Smooth muscle cell (in vitro differentiated cells): Measurements from ENCODE around the gene HMOX1. TPM values are rescaled to one million over a fixed set of nuclear protein-coding genes. Genes with fewer than 3 reads are reported as not detected.
"Not testable (repeated sequence)": the region's sequence is repeated elsewhere in the genome, so short reads cannot be mapped to it uniquely, and the experiment has no call there.

Source experiments
- DNase-seq: peaks from one replicate; lab custom pipeline; 2025; ENCODE audit not compliant: unreplicated experiment; lab: John Stamatoyannopoulos, UW
- H2AFZ ChIP-seq: fragments of 200-600 bp; sonication (generic); 2 replicates; pipeline ENCODE4 v1.6.0; 2016; ENCODE audit warnings: antibody characterized with exemption, low read depth, mild to moderate bottlenecking
- H3F3A ChIP-seq: fragments of 200-600 bp; sonication (generic); 2 replicates; pipeline ENCODE4 v1.6.0; 2017; ENCODE audit warnings: antibody characterized with exemption, low read depth
- H3K27ac ChIP-seq: fragments of 200-600 bp; sonication (generic); 2 replicates; pipeline ENCODE4 v1.5.1; 2016; ENCODE audit warnings: low read depth, mild to moderate bottlenecking
- H3K27me3 ChIP-seq: fragments of 200-600 bp; sonication (generic); 2 replicates; pipeline ENCODE4 v1.6.1; 2016; ENCODE audit warnings: low read depth, mild to moderate bottlenecking
- H3K36me3 ChIP-seq: fragments of 200-600 bp; sonication (generic); 2 replicates; pipeline ENCODE4 v1.5.1; 2016; ENCODE audit warnings: low read depth
- H3K4me1 ChIP-seq: fragments of 200-600 bp; sonication (generic); 2 replicates; pipeline ENCODE4 v1.5.1; 2016; ENCODE audit warnings: low read depth
- H3K4me2 ChIP-seq: fragments of 200-600 bp; sonication (generic); 2 replicates; pipeline ENCODE4 v1.6.0; 2016; ENCODE audit warnings: mild to moderate bottlenecking
- H3K4me3 ChIP-seq: fragments of 200-600 bp; sonication (generic); 2 replicates; pipeline ENCODE4 v1.5.1; 2016; ENCODE audit warnings: mild to moderate bottlenecking
- H3K79me2 ChIP-seq: fragments of 200-600 bp; sonication (generic); 2 replicates; pipeline ENCODE4 v1.6.0; 2016; ENCODE audit warnings: low read depth, mild to moderate bottlenecking
- H3K9ac ChIP-seq: fragments of 200-600 bp; sonication (generic); 2 replicates; pipeline ENCODE4 v1.6.0; 2016; ENCODE audit warnings: low read depth
- H3K9me3 ChIP-seq: fragments of 200-600 bp; sonication (generic); replicated peaks from 2 replicates; pipeline ENCODE4 v1.5.1; 2016; ENCODE audit warnings: low read depth
- H4K20me1 ChIP-seq: fragments of 200-600 bp; sonication (generic); 2 replicates; pipeline ENCODE4 v1.6.0; 2016; ENCODE audit warnings: low read depth
- CTCF ChIP-seq: fragments of 200-600 bp; sonication (generic); IDR thresholded peaks from 2 replicates; pipeline ENCODE4 v1.5.1; 2017; ENCODE audit warnings: borderline replicate concordance, mild to moderate bottlenecking, antibody characterized with exemption; ENCODE audit not compliant: insufficient read depth, poor library complexity, severe bottlenecking
- WGBS: methylation state at CpG from one replicate; pipeline ENCODE4 v1.1.7; 2016; ENCODE audit warnings: low lambda C conversion rate; 5-methylcytosine and 5-hydroxymethylcytosine counted together
- polyA plus RNA-seq: library from polyadenylated mRNA; unstranded; fragments of >200 nt; fragmentation: Nextera tagmentation; extraction: Ambion mirVana; gene quantifications from 2 replicates; pipeline ENCODE4 v1.2.1, GENCODE V29; 2016
- total RNA-seq: library from RNA; depleted of rRNA; stranded (reverse); fragments of >200 nt; gene quantifications from 2 replicates; pipeline ENCODE4 v1.2.3, GENCODE V29; 2014

HMOX1 gene
- total and polyA plus RNA-seq, 2 experiments from 2014 or later = 7.7 to 13.7 TPM

GRCh38 chr22:35359380-35360065 is 21.4 kb upstream of the HMOX1 start:
- Histone ChIP-seq H3K27ac (no peak overlapping the region), H2AFZ (no peak overlapping the region), H3K27me3 (no peaks in the 10 kb centered on the region), H3K36me3 (no peaks in the 10 kb centered on the region), H3F3A (no peaks in the 10 kb centered on the region), H3K4me3 (no peak overlapping the region), H3K4me1 (no peaks in the 10 kb centered on the region), H3K4me2 (no peak overlapping the region), H3K9ac (no peak overlapping the region), H4K20me1 (no peaks in the 10 kb centered on the region), H3K9me3 (no peaks in the 10 kb centered on the region), H3K79me2 (no peaks in the 10 kb centered on the region)
- 85% methylated on average over 9 of the region's 9 CpGs for WGBS
- no peak for TF ChIP-seq CTCF
- DNase-seq = no peak

- Histone ChIP-seq H3K79me2 (no peaks in the 10 kb centered on the region), H3K27ac (no peak overlapping the region), H3K4me2 (no peak overlapping the region), H3K36me3 (no peaks in the 10 kb centered on the region), H3K9ac (no peak overlapping the region), H4K20me1 (no peaks in the 10 kb centered on the region), H2AFZ (no peak overlapping the region), H3K4me3 (no peak overlapping the region), H3F3A (no peaks in the 10 kb centered on the region), H3K9me3 (no peaks in the 10 kb centered on the region), H3K27me3 (no peaks in the 10 kb centered on the region), H3K4me1 (no peaks in the 10 kb centered on the region)
- DNase-seq = no peak
- no peak for TF ChIP-seq CTCF
- 63% methylated on average over 6 of the region's 6 CpGs for WGBS
Observed at GRCh38 chr22:35361001-35361558, 19.8 kb upstream of the HMOX1 start.

GRCh38 chr22:35363566-35364086 is 17.3 kb upstream of the HMOX1 start:
- no peaks in the 10 kb centered on the region for H3K79me2 ChIP-seq
- H3K4me3 ChIP-seq = no peak overlapping the region
- H3K4me1 ChIP-seq = no peaks in the 10 kb centered on the region
- H3K36me3 ChIP-seq = no peaks in the 10 kb centered on the region
- H3F3A ChIP-seq = no peaks in the 10 kb centered on the region
- no peak for TF ChIP-seq CTCF
- H3K9ac ChIP-seq = peak overlapping the region; percentile 69
- peak overlapping the region; percentile 72 for H3K27ac ChIP-seq
- WGBS = 97% methylated on average over 11 of the region's 11 CpGs
- no peak overlapping the region for H2AFZ ChIP-seq
- no peaks in the 10 kb centered on the region for H3K27me3 ChIP-seq
- DNase-seq = no peak
- H3K4me2 ChIP-seq = no peak overlapping the region
- H4K20me1 ChIP-seq = no peaks in the 10 kb centered on the region
- no peaks in the 10 kb centered on the region for H3K9me3 ChIP-seq

- H3K79me2 ChIP-seq, H3K36me3 ChIP-seq, DNase-seq, H4K20me1 ChIP-seq, H3K4me1 ChIP-seq, H3K27me3 ChIP-seq, H3K4me3 ChIP-seq, H3K9me3 ChIP-seq, H3K4me2 ChIP-seq, H2AFZ ChIP-seq, H3F3A ChIP-seq: not testable (repeated sequence)
- WGBS = 28% methylated on average over 7 of the region's 7 CpGs
- Histone ChIP-seq H3K9ac (peak overlapping the region; percentile 69), H3K27ac (peak overlapping the region; percentile 72)
Observed at GRCh38 chr22:35364230-35364629, 16.7 kb upstream of the HMOX1 start.
